GM19324 (cell line): ENCODE results near the gene LIN28B.
"Not testable (repeated sequence)": the region's sequence is repeated elsewhere in the genome, so short reads cannot be mapped to it uniquely, and the experiment has no call there.

Experiments
- ATAC-seq: cut with Tn5 transposase; IDR thresholded peaks from one replicate; pipeline ENCODE4 v1.9.1; 2021; ENCODE audit warnings: mild to moderate bottlenecking, moderate library complexity; ENCODE audit not compliant: unreplicated experiment, low FRiP score

The LIN28B gene

GRCh38 chr6:105005451-105005850 is 48.5 kb downstream of the LIN28B start:
- ATAC-seq: no peak

- ATAC-seq: not testable (repeated sequence)
Observed at GRCh38 chr6:105013459-105013858, 56.6 kb downstream of the LIN28B start.

GRCh38 chr6:105014448-105014847 is 57.5 kb downstream of the LIN28B start:
- ATAC-seq: no peak

- no peak for ATAC-seq
Observed at GRCh38 chr6:105014954-105015353, 58.0 kb downstream of the LIN28B start.

- no peak for ATAC-seq
Observed at GRCh38 chr6:105015482-105015881, 58.6 kb downstream of the LIN28B start.

GRCh38 chr6:105019285-105019684 is 62.4 kb downstream of the LIN28B start:
- ATAC-seq: no peak

- no peak for ATAC-seq
Observed at GRCh38 chr6:105021399-105021798, 64.5 kb downstream of the LIN28B start.

GRCh38 chr6:105022416-105022815 is 65.5 kb downstream of the LIN28B start:
- no peak for ATAC-seq

- ATAC-seq: no peak
Observed at GRCh38 chr6:105024803-105025202, 67.9 kb downstream of the LIN28B start.

- ATAC-seq: no peak
Observed at GRCh38 chr6:105028898-105029297, 72.0 kb downstream of the LIN28B start.

- ATAC-seq: no peak
Observed at GRCh38 chr6:105029581-105029980, 72.7 kb downstream of the LIN28B start.

- no peak for ATAC-seq
Observed at GRCh38 chr6:105034470-105034869, 77.6 kb downstream of the LIN28B start.

- no peak for ATAC-seq
Observed at GRCh38 chr6:105035299-105035698, 78.4 kb downstream of the LIN28B start.

- no peak for ATAC-seq
Observed at GRCh38 chr6:105036351-105036750, 79.4 kb downstream of the LIN28B start.

- ATAC-seq: no peak
Observed at GRCh38 chr6:105038259-105038658, 81.4 kb downstream of the LIN28B start.

- ATAC-seq: no peak
Observed at GRCh38 chr6:105041880-105042279, 85.0 kb downstream of the LIN28B start.

- ATAC-seq: no peak
Observed at GRCh38 chr6:105042648-105043047, 85.7 kb downstream of the LIN28B start.

GRCh38 chr6:105043979-105044378 is 87.1 kb downstream of the LIN28B start:
- no peak for ATAC-seq

- no peak for ATAC-seq
Observed at GRCh38 chr6:105045526-105045925, 88.6 kb downstream of the LIN28B start.

- no peak for ATAC-seq
Observed at GRCh38 chr6:105051941-105052471, 95.1 kb downstream of the LIN28B start.

GRCh38 chr6:105056646-105057045 is 99.7 kb downstream of the LIN28B start:
- no peak for ATAC-seq

GRCh38 chr6:105057160-105057559 is 100.3 kb downstream of the LIN28B start:
- ATAC-seq: no peak

GRCh38 chr6:105058316-105058715 is 101.4 kb downstream of the LIN28B start:
- ATAC-seq: no peak
